Endodermal cell (in vitro differentiated cells): ENCODE results near the gene NAV2. TPM values are rescaled to one million over a fixed set of nuclear protein-coding genes. Genes with fewer than 3 reads are reported as not detected.

Experiments
- DNase-seq: peaks from one replicate; pipeline ENCODE4 v3.0.0-alpha.2; 2017
- H3K27ac ChIP-seq: 2 replicates; pipeline ENCODE4 v1.5.1; 2013; ENCODE audit warnings: mild to moderate bottlenecking, low read depth, low read length, moderate library complexity
- H3K27me3 ChIP-seq: 2 replicates; pipeline ENCODE4 v1.6.1; 2013; ENCODE audit warnings: mild to moderate bottlenecking, low read length, moderate library complexity; ENCODE audit not compliant: insufficient read depth, control insufficient read depth, poor library complexity, severe bottlenecking
- H3K36me3 ChIP-seq: 2 replicates; pipeline ENCODE4 v1.7.0; 2013; ENCODE audit warnings: mild to moderate bottlenecking, low read length, moderate library complexity; ENCODE audit not compliant: control insufficient read depth, insufficient read depth
- H3K4me1 ChIP-seq: one replicate; pipeline ENCODE4 v1.7.0; 2013; ENCODE audit warnings: low read length; ENCODE audit not compliant: control insufficient read depth, insufficient read depth
- H3K4me3 ChIP-seq: 2 replicates; pipeline ENCODE4 v1.5.1; 2013; ENCODE audit warnings: mild to moderate bottlenecking, low read length, moderate library complexity
- H3K9ac ChIP-seq: 2 replicates; pipeline ENCODE4 v1.6.1; 2013; ENCODE audit warnings: mild to moderate bottlenecking, low read length, moderate library complexity; ENCODE audit not compliant: poor library complexity, severe bottlenecking; ENCODE audit errors: extremely low read depth
- H3K9me3 ChIP-seq: 2 replicates; pipeline ENCODE4 v1.6.1; 2013; ENCODE audit warnings: mild to moderate bottlenecking, low read length, moderate library complexity; ENCODE audit not compliant: control insufficient read depth
- H3K27ac Mint-ChIP-seq: 2 replicates; pipeline ENCODE4 v1.8.0; 2020; ENCODE audit warnings: mixed read lengths
- H3K27me3 Mint-ChIP-seq: 2 replicates; pipeline ENCODE4 v1.8.0; 2021; ENCODE audit warnings: mild to moderate bottlenecking, mixed read lengths; ENCODE audit not compliant: insufficient read depth
- H3K36me3 Mint-ChIP-seq: 2 replicates; pipeline ENCODE4 v1.8.0; 2020; ENCODE audit warnings: low read depth, mixed read lengths
- H3K4me1 Mint-ChIP-seq: 2 replicates; pipeline ENCODE4 v1.8.0; 2020; ENCODE audit warnings: mixed read lengths
- H3K4me3 Mint-ChIP-seq: 2 replicates; pipeline ENCODE4 v1.8.0; 2020; ENCODE audit warnings: mild to moderate bottlenecking, moderate library complexity, mixed read lengths
- H3K9me3 Mint-ChIP-seq: 2 replicates; pipeline ENCODE4 v1.8.0; 2020; ENCODE audit warnings: mild to moderate bottlenecking, mixed read lengths
- WGBS, 2 experiments: methylation state at CpG; one replicate each; pipeline versions ENCODE4 v1.1.5 to v1.1.7; 2013; ENCODE audit warnings: missing lambda C conversion rate in 2 of 2, mixed read lengths in 1 of 2; ENCODE audit not compliant: insufficient coverage in 1 of 2, insufficient read length in 1 of 2; 5-methylcytosine and 5-hydroxymethylcytosine counted together
- total RNA-seq, 2 donors: library from RNA; stranded (reverse); fragmentation: NEBNext Ultra II Directional in 1 of 2; extraction: Animal tissue kit (Norgen Biotek cat#: 25700) in 1 of 2; gene quantifications; 2 replicates in 1 of 2; 3 replicates in 1 of 2; pipeline ENCODE4 v1.2.1, GENCODE V29; 2021
- TF ChIP-seq, protein P1 (sequence below): fragments of 200-600 bp; sonication (generic); conservative IDR thresholded peaks from 2 replicates; pipeline ENCODE4 v1.5.0; 2021; ENCODE audit warnings: antibody characterized with exemption, mild to moderate bottlenecking

Gene NAV2
- total RNA-seq, 2 donors from 2014 or later: 37.1 to 42.4 TPM

DNA sequence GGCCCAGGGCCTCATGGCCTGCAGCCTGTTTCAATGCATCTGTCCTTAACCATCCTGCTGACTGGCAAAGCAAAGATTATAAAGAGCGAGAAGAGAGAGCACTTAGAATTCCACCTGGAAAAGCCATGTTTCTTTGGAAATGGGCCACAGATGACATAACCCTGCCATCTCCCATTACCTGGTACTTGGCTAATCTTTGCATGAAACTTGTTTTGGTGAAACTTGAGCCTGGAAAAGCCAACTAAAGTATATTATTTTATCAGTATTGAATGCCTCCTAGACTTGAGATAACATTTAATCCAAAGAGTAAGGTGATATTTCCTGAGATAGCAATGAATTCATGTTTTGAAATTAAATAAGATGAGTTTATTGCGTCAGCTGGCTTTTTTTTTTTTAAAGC is 72.6 kb downstream of the NAV2 start:
- H3K27ac ChIP-seq: no peak overlapping the region
- no peaks in the 10 kb centered on the region for H3K4me1 Mint-ChIP-seq
- no peak overlapping the region for H3K27ac Mint-ChIP-seq

DNA sequence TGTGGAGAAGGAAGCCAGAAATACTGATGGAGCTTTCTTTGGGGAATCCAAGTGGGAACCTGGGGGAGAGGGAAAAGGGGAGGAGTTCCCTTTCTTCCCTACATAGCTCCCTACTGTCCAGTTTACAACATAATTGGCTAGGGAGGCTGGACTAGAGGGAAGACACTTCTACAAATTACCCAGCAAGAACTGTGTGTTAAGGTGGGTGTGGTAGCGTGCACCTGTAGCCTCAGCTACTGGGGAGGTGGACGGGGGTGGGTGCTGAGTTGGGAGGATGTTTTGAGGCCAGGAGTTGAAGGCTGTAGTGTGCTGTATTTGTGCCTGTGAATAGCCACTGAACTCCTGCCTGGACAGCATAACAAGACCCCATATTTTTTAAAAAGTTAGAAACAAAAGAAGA is 74.0 kb downstream of the NAV2 start:
- no peaks in the 10 kb centered on the region for H3K9me3 Mint-ChIP-seq
- peaks cover 6% of the 10 kb centered on the region for H3K27me3 Mint-ChIP-seq
- Histone ChIP-seq H3K4me3 (no peak overlapping the region), H3K9ac (no peak overlapping the region), H3K27ac (no peak overlapping the region), H3K9me3 (no peaks in the 10 kb centered on the region), H3K36me3 (no peaks in the 10 kb centered on the region), H3K4me1 (no peaks in the 10 kb centered on the region), H3K27me3 (no peaks in the 10 kb centered on the region)
- no peak overlapping the region for H3K27ac Mint-ChIP-seq
- no peak for DNase-seq
- no peak overlapping the region for H3K4me3 Mint-ChIP-seq
- 83% methylated on average over 2 of the region's 2 CpGs; no CpG with 5 or more reads in 1 of the 2 experiments for WGBS, 2 experiments
- H3K4me1 Mint-ChIP-seq: peaks cover 4% of the 10 kb centered on the region
- TF ChIP-seq, protein P1, sequence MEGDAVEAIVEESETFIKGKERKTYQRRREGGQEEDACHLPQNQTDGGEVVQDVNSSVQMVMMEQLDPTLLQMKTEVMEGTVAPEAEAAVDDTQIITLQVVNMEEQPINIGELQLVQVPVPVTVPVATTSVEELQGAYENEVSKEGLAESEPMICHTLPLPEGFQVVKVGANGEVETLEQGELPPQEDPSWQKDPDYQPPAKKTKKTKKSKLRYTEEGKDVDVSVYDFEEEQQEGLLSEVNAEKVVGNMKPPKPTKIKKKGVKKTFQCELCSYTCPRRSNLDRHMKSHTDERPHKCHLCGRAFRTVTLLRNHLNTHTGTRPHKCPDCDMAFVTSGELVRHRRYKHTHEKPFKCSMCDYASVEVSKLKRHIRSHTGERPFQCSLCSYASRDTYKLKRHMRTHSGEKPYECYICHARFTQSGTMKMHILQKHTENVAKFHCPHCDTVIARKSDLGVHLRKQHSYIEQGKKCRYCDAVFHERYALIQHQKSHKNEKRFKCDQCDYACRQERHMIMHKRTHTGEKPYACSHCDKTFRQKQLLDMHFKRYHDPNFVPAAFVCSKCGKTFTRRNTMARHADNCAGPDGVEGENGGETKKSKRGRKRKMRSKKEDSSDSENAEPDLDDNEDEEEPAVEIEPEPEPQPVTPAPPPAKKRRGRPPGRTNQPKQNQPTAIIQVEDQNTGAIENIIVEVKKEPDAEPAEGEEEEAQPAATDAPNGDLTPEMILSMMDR: no peak
- no peaks in the 10 kb centered on the region for H3K36me3 Mint-ChIP-seq

More for the DNA sequence above, 72.6 kb downstream of the NAV2 start:
- H3K4me3 ChIP-seq: no peak overlapping the region
- no peaks in the 10 kb centered on the region for H3K27me3 ChIP-seq
- WGBS, 2 experiments: 88 to 92% methylated on average over 2 of the region's 2 CpGs
- Mint-ChIP-seq H3K27me3 (peaks cover 6% of the 10 kb centered on the region), H3K9me3 (no peaks in the 10 kb centered on the region), H3K36me3 (no peaks in the 10 kb centered on the region), H3K4me3 (no peak overlapping the region)
- no peaks in the 10 kb centered on the region for H3K4me1 ChIP-seq
- no peak overlapping the region for H3K9ac ChIP-seq
- no peaks in the 10 kb centered on the region for H3K36me3 ChIP-seq
- TF ChIP-seq, protein P1: no peak
- H3K9me3 ChIP-seq: no peaks in the 10 kb centered on the region
- no peak for DNase-seq

DNA sequence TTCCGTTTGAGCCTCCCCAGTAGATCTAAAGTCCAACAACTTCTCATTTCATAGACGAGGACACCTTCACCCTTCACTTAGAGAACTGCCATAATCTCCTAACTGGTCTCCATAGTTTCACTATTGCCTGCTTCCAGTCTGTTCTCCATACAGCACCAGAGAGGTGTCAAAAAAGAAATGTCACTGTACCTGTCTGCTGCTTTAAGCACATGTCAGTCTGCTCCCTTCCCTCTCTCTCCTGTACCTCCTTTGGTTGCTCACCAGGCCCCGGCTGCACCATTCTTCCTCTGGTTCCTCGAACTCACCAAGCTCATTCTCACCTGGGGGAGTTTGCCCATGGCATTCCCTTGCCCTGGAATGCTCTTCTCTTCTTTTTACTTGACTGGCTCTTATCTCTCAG is 75.8 kb downstream of the NAV2 start:
- H3K4me3 Mint-ChIP-seq: no peak overlapping the region
- H3K27me3 Mint-ChIP-seq: peaks cover 6% of the 10 kb centered on the region
- WGBS, 2 experiments: 92 to 94% methylated on average over 4 of the region's 4 CpGs
- TF ChIP-seq, protein P1: no peak
- no peak overlapping the region for H3K27ac ChIP-seq
- H3K9me3 Mint-ChIP-seq: no peaks in the 10 kb centered on the region
- H3K9me3 ChIP-seq: no peaks in the 10 kb centered on the region
- H3K4me1 Mint-ChIP-seq: peaks cover 10% of the 10 kb centered on the region
- H3K4me1 ChIP-seq: no peaks in the 10 kb centered on the region
- no peaks in the 10 kb centered on the region for H3K36me3 ChIP-seq
- H3K4me3 ChIP-seq: no peak overlapping the region
- H3K27ac Mint-ChIP-seq: no peak overlapping the region
- no peaks in the 10 kb centered on the region for H3K36me3 Mint-ChIP-seq
- peak; percentile 26 for DNase-seq
- H3K9ac ChIP-seq: no peak overlapping the region
- H3K27me3 ChIP-seq: no peaks in the 10 kb centered on the region
